ENCODE measurements around the gene B4GALT4. TPM values are rescaled to one million over a fixed set of nuclear protein-coding genes. Genes with fewer than 3 reads are reported as not detected.

Gene B4GALT4
- total and polyA plus RNA-seq, 2 of the 8 experiments (the other 6 are each of a cell fraction or from before 2014, with no cell fraction given) = 14.6 to 44.7 TPM

DNA sequence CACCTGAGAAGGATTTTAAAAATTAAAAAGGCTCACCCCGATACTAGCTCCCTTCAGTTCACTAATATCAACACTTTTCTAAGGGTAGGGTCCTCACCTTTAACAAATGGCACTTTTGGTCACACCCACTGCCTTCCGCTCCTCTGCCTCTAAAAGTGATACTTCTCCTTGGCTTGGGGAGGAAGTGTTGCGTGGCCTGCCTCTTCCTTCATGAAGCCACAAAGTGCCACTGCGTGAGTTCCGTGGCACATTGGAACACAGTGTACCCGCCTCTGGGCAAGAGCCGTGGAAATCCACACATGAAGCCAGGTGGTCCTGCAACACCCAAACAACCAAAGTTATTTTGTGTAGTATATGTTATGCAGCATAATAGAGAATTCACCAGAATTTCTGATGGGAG, 3.9 kb downstream of the B4GALT4 start (continued):
- TF ChIP-seq, protein P1, sequence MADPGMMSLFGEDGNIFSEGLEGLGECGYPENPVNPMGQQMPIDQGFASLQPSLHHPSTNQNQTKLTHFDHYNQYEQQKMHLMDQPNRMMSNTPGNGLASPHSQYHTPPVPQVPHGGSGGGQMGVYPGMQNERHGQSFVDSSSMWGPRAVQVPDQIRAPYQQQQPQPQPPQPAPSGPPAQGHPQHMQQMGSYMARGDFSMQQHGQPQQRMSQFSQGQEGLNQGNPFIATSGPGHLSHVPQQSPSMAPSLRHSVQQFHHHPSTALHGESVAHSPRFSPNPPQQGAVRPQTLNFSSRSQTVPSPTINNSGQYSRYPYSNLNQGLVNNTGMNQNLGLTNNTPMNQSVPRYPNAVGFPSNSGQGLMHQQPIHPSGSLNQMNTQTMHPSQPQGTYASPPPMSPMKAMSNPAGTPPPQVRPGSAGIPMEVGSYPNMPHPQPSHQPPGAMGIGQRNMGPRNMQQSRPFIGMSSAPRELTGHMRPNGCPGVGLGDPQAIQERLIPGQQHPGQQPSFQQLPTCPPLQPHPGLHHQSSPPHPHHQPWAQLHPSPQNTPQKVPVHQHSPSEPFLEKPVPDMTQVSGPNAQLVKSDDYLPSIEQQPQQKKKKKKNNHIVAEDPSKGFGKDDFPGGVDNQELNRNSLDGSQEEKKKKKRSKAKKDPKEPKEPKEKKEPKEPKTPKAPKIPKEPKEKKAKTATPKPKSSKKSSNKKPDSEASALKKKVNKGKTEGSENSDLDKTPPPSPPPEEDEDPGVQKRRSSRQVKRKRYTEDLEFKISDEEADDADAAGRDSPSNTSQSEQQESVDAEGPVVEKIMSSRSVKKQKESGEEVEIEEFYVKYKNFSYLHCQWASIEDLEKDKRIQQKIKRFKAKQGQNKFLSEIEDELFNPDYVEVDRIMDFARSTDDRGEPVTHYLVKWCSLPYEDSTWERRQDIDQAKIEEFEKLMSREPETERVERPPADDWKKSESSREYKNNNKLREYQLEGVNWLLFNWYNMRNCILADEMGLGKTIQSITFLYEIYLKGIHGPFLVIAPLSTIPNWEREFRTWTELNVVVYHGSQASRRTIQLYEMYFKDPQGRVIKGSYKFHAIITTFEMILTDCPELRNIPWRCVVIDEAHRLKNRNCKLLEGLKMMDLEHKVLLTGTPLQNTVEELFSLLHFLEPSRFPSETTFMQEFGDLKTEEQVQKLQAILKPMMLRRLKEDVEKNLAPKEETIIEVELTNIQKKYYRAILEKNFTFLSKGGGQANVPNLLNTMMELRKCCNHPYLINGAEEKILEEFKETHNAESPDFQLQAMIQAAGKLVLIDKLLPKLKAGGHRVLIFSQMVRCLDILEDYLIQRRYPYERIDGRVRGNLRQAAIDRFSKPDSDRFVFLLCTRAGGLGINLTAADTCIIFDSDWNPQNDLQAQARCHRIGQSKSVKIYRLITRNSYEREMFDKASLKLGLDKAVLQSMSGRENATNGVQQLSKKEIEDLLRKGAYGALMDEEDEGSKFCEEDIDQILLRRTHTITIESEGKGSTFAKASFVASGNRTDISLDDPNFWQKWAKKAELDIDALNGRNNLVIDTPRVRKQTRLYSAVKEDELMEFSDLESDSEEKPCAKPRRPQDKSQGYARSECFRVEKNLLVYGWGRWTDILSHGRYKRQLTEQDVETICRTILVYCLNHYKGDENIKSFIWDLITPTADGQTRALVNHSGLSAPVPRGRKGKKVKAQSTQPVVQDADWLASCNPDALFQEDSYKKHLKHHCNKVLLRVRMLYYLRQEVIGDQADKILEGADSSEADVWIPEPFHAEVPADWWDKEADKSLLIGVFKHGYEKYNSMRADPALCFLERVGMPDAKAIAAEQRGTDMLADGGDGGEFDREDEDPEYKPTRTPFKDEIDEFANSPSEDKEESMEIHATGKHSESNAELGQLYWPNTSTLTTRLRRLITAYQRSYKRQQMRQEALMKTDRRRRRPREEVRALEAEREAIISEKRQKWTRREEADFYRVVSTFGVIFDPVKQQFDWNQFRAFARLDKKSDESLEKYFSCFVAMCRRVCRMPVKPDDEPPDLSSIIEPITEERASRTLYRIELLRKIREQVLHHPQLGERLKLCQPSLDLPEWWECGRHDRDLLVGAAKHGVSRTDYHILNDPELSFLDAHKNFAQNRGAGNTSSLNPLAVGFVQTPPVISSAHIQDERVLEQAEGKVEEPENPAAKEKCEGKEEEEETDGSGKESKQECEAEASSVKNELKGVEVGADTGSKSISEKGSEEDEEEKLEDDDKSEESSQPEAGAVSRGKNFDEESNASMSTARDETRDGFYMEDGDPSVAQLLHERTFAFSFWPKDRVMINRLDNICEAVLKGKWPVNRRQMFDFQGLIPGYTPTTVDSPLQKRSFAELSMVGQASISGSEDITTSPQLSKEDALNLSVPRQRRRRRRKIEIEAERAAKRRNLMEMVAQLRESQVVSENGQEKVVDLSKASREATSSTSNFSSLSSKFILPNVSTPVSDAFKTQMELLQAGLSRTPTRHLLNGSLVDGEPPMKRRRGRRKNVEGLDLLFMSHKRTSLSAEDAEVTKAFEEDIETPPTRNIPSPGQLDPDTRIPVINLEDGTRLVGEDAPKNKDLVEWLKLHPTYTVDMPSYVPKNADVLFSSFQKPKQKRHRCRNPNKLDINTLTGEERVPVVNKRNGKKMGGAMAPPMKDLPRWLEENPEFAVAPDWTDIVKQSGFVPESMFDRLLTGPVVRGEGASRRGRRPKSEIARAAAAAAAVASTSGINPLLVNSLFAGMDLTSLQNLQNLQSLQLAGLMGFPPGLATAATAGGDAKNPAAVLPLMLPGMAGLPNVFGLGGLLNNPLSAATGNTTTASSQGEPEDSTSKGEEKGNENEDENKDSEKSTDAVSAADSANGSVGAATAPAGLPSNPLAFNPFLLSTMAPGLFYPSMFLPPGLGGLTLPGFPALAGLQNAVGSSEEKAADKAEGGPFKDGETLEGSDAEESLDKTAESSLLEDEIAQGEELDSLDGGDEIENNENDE (IDR thresholded peaks at IDR 0.05; ENCODE audit: insufficient replicate concordance, low read length) = no peak
- no peak for TF ChIP-seq POU5F1 (IDR thresholded peaks at IDR 0.05; ENCODE audit: low read depth, low read length)
- no peak for TF ChIP-seq POLR2AphosphoS5 (IDR thresholded peaks at IDR 0.05; ENCODE audit: low read depth, low read length)
- no peak for TF ChIP-seq JUND (IDR thresholded peaks at IDR 0.05; ENCODE audit: low read length)
- no peak for TF ChIP-seq CBX8 (IDR thresholded peaks at IDR 0.05; ENCODE audit: borderline replicate concordance, low read depth, low read length)
- TF ChIP-seq, protein P2, sequence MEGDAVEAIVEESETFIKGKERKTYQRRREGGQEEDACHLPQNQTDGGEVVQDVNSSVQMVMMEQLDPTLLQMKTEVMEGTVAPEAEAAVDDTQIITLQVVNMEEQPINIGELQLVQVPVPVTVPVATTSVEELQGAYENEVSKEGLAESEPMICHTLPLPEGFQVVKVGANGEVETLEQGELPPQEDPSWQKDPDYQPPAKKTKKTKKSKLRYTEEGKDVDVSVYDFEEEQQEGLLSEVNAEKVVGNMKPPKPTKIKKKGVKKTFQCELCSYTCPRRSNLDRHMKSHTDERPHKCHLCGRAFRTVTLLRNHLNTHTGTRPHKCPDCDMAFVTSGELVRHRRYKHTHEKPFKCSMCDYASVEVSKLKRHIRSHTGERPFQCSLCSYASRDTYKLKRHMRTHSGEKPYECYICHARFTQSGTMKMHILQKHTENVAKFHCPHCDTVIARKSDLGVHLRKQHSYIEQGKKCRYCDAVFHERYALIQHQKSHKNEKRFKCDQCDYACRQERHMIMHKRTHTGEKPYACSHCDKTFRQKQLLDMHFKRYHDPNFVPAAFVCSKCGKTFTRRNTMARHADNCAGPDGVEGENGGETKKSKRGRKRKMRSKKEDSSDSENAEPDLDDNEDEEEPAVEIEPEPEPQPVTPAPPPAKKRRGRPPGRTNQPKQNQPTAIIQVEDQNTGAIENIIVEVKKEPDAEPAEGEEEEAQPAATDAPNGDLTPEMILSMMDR (IDR thresholded peaks at IDR 0.05; ENCODE audit: control extremely low read depth in 1 of 3, insufficient read depth in 1 of 3, low read depth in 1 of 3, low read length in 3 of 3) = no peak
- TF ChIP-seq KDM4A (IDR thresholded peaks at IDR 0.05; ENCODE audit: low read depth, low read length, severe bottlenecking) = no peak
- TF ChIP-seq, protein P3, sequence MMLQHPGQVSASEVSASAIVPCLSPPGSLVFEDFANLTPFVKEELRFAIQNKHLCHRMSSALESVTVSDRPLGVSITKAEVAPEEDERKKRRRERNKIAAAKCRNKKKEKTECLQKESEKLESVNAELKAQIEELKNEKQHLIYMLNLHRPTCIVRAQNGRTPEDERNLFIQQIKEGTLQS (IDR thresholded peaks at IDR 0.05; ENCODE audit: insufficient read depth, low read depth, low read length) = no peak
- no peak for TF ChIP-seq RFX5 (IDR thresholded peaks at IDR 0.05; ENCODE audit: borderline replicate concordance, low read depth, low read length)
